Activated T-helper 1 cell treated with anti-CD3 and anti-CD28 coated beads, Interleukin-12 subunit alpha, Interleukin-12 subunit beta, Interleukin-2, Interleukin-4 antibody, amounts not matched to agents 30 ng/mL and 10 ng/mL and 1 ng/mL, durations not matched to agents 14 hours and 24 hours and 36 hours (primary cell): ENCODE data around the gene EXOC6B. TPM values are rescaled to one million over a fixed set of nuclear protein-coding genes. Genes with fewer than 3 reads are reported as not detected.
"Not testable (repeated sequence)": the region's sequence is repeated elsewhere in the genome, so short reads cannot be mapped to it uniquely, and the experiment has no call there.

Experiments
- DNase-seq: peaks from one replicate; pipeline ENCODE4 v3.0.0; 2021; ENCODE audit warnings: low spot score
- H3K27ac Mint-ChIP-seq: one replicate; pipeline ENCODE4 v1.8.0; 2021; ENCODE audit warnings: mild to moderate bottlenecking, mixed read lengths
- H3K27me3 Mint-ChIP-seq: one replicate; pipeline ENCODE4 v1.8.0; 2022; ENCODE audit warnings: mild to moderate bottlenecking, moderate library complexity, mixed read lengths; ENCODE audit not compliant: insufficient read depth
- H3K36me3 Mint-ChIP-seq: one replicate; pipeline ENCODE4 v1.8.0; 2021; ENCODE audit warnings: low read depth, mixed read lengths
- H3K4me1 Mint-ChIP-seq: one replicate; pipeline ENCODE4 v1.8.0; 2021; ENCODE audit warnings: low read depth, mixed read lengths
- H3K4me3 Mint-ChIP-seq: one replicate; pipeline ENCODE4 v1.8.0; 2021; ENCODE audit warnings: mild to moderate bottlenecking, moderate library complexity, mixed read lengths
- H3K9me3 Mint-ChIP-seq: one replicate; pipeline ENCODE4 v1.8.0; 2021; ENCODE audit warnings: mixed read lengths
- intact Hi-C: fragments of 100-400 bp; cut with micrococcal nuclease; formaldehyde crosslinking; loops from one replicate; pipeline ENCODE4 v1.15.1; 2024
- total RNA-seq: library from RNA; stranded (reverse); gene quantifications from 2 replicates; pipeline ENCODE4 v1.2.3, GENCODE V29; 2022

The EXOC6B gene
- total RNA-seq, 1 donor from 2014 or later, result 7.7 TPM

DNA sequence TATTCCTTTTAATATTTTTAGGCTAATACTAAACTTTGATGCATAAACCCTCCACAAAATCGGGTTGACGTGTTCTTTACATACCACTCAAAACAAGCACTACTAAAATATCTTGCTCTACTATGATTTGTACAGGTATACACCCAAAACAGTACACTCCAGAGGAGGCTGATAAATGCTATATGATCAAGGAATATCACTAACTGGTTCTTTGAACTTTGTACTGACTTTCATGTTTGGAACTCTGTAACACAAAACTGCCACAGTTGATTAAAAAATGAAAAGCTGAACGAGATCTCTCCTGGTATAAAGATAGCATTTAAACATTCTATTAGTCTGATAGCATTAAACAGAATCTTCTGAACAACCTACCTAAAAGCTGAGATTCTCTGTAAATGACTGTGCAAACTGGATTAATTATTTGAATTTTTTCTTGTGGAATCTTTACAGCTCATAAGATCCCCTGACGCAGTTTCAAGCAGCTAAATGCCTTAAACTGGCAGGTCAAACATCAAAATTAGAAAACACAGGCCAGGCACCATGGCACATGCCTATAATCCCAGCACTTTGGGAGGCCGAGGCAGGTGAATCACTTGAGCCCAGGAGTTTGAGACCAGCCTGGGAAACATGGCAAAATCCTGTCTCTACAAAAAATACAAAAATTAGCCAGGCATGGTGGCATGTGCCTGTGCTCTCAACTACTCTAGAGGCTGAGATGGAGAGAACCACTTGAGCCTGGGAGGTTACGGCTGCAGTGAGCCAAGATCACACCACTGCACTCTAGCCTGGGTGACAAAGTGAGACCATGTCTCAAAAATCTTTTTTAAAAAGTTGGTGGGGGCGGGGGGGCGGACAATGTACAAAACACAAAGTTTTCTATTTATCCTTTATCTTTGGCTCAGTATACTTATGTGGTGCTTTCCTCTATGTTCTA lies 150.6 kb downstream of the EXOC6B start:
- Mint-ChIP-seq H3K36me3 (no peaks in the 10 kb centered on the region), H3K4me3 (no peak overlapping the region), H3K27me3 (no peaks in the 10 kb centered on the region), H3K4me1 (no peaks in the 10 kb centered on the region), H3K27ac (no peak overlapping the region), H3K9me3 (peaks cover 4% of the 10 kb centered on the region)
- intact Hi-C loops, result no loop called here
- DNase-seq, result no peak

DNA sequence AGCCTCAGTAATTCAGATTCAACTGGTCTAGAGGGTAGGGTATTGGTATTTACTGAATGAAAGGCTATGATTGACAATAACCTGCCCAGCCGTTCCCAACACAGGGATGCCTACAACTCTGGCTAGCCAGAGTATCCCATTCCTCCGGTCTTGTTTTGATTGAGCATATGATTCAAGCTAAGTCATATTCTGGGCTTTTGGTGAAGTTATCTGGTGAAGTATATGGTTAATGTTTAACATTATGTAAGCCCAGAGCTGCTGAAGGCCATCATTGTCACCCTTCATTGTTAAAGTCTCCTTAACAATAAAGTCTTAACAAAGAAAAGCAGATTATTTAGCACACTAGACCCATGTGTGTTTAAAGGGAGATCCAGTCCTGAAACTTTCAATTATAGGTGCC lies 152.6 kb downstream of the EXOC6B start:
- Mint-ChIP-seq H3K4me1 (no peaks in the 10 kb centered on the region), H3K4me3 (no peak overlapping the region), H3K9me3 (peaks cover 6% of the 10 kb centered on the region), H3K27me3 (no peaks in the 10 kb centered on the region), H3K36me3 (no peaks in the 10 kb centered on the region), H3K27ac (no peak overlapping the region)
- intact Hi-C loops, result no loop called here
- no peak for DNase-seq

DNA sequence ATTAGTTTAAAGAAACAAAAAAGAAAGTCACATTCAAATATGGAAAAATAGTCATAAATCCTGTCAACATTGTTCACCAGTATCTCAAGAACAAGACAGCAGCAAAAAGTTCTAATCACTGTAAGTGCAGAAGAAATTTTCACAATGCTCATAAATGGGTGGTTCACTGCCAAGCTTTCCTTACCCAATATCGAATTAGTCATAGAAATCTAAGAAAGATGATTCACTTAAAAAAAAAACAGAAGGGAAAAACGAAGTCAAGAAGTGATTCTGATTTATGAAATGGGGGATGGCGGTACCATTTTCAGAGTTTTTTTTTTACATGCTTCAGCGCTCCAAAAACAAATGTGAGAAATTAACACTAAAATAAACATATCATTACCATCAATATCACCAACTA lies 156.7 kb downstream of the EXOC6B start:
- no peaks in the 10 kb centered on the region for H3K4me1 Mint-ChIP-seq
- H3K9me3 Mint-ChIP-seq, result peaks cover 16% of the 10 kb centered on the region
- intact Hi-C loops, result no loop called here
- no peak for DNase-seq
- H3K27me3 Mint-ChIP-seq, result no peaks in the 10 kb centered on the region
- no peak overlapping the region for H3K4me3 Mint-ChIP-seq
- H3K36me3 Mint-ChIP-seq, result no peaks in the 10 kb centered on the region
- H3K27ac Mint-ChIP-seq, result no peak overlapping the region

DNA sequence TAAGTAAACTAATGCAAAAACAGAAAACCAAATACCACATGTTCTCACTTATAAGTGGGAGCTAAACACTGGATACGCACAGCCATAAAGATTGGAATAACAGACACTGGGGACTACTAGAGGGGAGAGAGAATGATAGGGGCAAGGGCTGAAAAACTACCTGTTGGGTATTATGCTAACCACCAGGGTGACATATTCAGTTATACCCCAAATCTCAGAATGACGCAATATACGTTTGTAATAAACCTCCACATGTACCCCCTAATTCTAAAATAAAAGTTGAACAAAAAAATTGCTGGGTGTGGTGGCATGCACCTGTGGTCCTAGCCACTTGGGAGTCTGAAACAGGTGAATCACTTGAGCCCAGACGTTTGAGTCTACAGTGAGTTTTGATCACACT lies 157.2 kb downstream of the EXOC6B start:
- Mint-ChIP-seq H3K9me3 (peaks cover 16% of the 10 kb centered on the region), H3K36me3 (no peaks in the 10 kb centered on the region), H3K4me3 (no peak overlapping the region), H3K27me3 (no peaks in the 10 kb centered on the region), H3K4me1 (no peaks in the 10 kb centered on the region), H3K27ac (no peak overlapping the region)
- no peak for DNase-seq
- intact Hi-C loops, result no loop called here

DNA sequence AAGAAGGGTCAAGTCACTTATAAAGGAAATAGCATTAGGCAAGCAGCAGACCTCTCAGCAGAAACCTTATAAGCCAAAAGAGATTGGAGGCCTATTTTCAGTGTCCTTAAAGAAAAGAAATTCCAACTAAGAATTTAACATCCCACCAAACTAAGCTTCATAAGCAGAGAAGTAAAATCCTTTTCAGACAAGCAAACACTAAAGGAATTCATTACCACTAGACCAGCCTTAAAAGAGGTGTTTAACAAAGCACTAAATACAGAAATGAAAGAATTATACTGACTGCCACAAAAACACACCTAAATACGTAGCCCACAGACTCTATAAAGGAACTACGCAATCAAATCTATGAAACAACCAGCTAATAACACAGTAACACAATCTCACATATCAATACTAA lies 160.4 kb downstream of the EXOC6B start:
- Mint-ChIP-seq H3K36me3 (no peaks in the 10 kb centered on the region), H3K9me3 (peaks cover 13% of the 10 kb centered on the region), H3K27ac (no peak overlapping the region), H3K4me3 (no peak overlapping the region), H3K27me3 (no peaks in the 10 kb centered on the region), H3K4me1 (no peaks in the 10 kb centered on the region)
- intact Hi-C loops, result no loop called here
- no peak for DNase-seq

DNA sequence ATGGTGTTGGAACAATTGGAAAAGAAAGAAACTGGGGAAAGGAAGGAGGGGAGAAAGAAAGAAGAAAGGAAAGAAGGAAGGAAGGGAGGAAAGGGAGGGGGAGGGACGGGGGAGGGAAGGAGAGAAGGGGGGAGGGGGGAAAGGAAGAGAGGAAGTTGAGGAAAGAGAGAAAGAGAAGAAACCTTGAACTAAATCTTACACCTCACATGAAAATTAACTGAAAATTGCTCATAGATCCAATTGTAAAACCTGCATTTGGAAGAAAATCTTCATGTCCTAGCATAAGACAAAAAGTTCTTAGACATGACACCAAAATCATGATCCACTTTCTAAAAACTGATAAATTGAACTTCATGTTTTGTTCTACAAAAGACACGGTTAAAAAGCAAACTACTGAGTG lies 163.8 kb downstream of the EXOC6B start:
- Mint-ChIP-seq H3K36me3 (no peaks in the 10 kb centered on the region), H3K4me3 (no peak overlapping the region), H3K4me1 (no peaks in the 10 kb centered on the region), H3K9me3 (peaks cover 10% of the 10 kb centered on the region), H3K27ac (no peak overlapping the region), H3K27me3 (no peaks in the 10 kb centered on the region)
- intact Hi-C loops, result no loop called here
- no peak for DNase-seq

DNA sequence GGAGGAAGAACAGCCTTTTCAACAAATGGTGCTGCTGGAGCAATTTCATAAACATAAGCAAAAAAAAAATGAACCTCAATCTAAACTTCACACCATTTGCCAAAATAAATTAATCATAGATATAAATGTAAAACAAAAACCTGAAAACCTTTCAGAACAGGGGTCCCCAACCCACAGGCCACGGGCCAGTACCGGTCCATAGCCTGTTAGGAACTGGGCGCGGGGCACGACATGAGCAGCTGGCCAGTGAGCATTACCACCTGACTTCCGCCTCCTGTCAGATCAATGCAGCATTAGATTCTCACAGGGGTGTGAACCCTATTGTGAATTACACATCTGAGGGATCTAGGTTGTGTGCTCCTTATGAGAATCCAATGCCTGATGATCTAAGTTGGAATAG lies 176.0 kb downstream of the EXOC6B start:
- intact Hi-C loops, result no loop called here
- no peak overlapping the region for H3K4me3 Mint-ChIP-seq
- H3K9me3 Mint-ChIP-seq, result peaks cover 10% of the 10 kb centered on the region
- no peak overlapping the region for H3K27ac Mint-ChIP-seq
- DNase-seq, result no peak
- no peaks in the 10 kb centered on the region for H3K36me3 Mint-ChIP-seq
- no peaks in the 10 kb centered on the region for H3K4me1 Mint-ChIP-seq
- H3K27me3 Mint-ChIP-seq, result no peaks in the 10 kb centered on the region

DNA sequence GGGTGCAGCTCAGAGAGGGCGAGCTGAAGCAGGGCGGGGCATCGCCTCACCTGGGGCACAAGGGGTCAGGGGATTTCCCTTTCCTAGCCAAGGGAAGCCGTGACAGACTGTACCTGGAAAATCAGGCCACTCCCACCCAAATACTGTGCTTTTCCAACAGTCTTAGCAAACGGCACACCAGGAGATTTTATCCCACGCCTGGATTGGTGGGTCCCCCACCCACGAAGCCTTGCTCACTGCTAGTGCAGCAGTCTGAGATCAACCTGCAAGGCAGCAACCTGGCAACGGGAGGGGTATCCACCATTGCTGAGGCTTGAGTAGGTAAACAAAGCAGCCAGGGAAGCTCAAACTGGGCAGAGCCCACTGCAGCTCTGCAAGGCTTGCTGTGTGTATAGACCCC lies 184.6 kb downstream of the EXOC6B start:
- intact Hi-C loops, DNase-seq, H3K4me3 Mint-ChIP-seq, H3K4me1 Mint-ChIP-seq, H3K27me3 Mint-ChIP-seq, H3K27ac Mint-ChIP-seq, H3K36me3 Mint-ChIP-seq: not testable (repeated sequence)
- H3K9me3 Mint-ChIP-seq, result peaks cover 21% of the 10 kb centered on the region

DNA sequence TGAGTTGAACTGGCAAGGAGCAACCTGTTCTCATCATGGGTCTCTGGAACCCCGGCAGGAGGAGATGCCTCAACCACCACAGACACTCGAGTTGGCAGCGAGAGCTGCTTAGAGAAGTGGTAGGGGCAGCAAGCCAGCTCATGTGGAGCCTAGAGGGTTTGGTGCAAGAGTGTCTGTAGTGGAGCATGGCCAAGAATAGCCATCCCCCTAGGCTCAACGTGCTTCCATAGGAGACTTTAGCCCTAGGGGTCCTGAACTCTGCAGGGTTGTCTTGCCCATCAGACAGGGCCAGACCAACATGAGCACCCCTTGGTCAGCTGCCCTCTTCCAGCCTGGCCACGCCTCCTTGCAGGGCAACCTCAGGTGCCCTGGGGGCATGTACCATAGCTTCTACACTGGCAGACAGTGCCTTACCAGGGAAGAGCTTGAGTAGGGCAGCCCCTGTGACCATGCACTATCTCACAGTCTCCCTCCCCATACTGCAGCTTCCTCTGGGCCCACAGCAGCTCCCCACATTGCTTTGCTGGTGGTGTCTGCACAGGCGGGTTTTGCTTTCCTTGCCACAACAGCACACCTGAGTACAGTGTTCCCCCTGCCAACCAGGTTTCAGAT lies 187.1 kb downstream of the EXOC6B start:
- H3K4me3 Mint-ChIP-seq, result no peak overlapping the region
- intact Hi-C loops, result no loop called here
- H3K9me3 Mint-ChIP-seq, result peaks cover 8% of the 10 kb centered on the region
- peaks cover 2% of the 10 kb centered on the region for H3K27me3 Mint-ChIP-seq
- H3K4me1 Mint-ChIP-seq, result no peaks in the 10 kb centered on the region
- no peak for DNase-seq
- H3K27ac Mint-ChIP-seq, result no peak overlapping the region
- H3K36me3 Mint-ChIP-seq, result no peaks in the 10 kb centered on the region

DNA sequence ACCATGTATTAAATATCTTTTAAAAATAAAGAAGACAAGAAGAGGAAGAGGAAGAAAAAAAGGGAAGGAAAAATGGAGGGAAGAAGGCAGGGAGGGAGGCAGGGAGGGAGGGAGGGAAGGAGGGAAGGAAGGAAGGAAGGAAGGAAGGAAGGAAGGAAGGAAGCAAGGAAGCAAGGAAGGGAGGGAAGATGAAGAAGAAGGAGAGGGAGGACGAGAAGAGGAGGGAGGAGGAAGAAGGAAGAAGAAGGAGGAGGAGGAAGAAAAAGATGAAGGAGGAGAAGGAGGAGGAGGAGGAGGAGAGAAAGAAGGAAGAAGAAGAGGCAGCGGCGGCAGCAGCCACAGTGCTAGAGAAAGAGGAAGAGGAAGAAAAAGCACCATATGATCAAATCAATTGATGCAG lies 189.6 kb downstream of the EXOC6B start:
- H3K4me1 Mint-ChIP-seq, result no peaks in the 10 kb centered on the region
- no peaks in the 10 kb centered on the region for H3K36me3 Mint-ChIP-seq
- peaks cover 8% of the 10 kb centered on the region for H3K9me3 Mint-ChIP-seq
- no peak overlapping the region for H3K4me3 Mint-ChIP-seq
- intact Hi-C loops, result no loop called here
- H3K27ac Mint-ChIP-seq, result no peak overlapping the region
- peaks cover 2% of the 10 kb centered on the region for H3K27me3 Mint-ChIP-seq
- DNase-seq, result no peak

DNA sequence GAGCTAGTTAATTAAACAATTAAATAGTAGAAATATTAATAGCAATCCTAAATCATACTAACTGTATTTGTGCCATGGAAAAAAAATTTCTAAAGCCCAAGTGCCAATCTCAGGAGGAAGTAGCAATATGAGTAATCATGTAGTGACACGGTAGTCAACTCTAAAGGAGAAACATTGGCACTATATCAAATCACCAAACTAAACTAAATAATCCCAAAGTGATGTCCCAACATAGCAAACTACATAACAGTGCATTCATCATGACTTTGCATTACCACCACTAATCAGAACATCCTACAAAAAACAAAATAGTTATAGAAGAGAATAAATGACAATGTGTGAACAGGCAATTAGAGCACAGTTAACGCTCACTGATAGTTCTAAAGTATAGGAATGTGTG lies 195.1 kb downstream of the EXOC6B start:
- intact Hi-C loops, result no loop called here
- Mint-ChIP-seq H3K27ac (no peak overlapping the region), H3K9me3 (no peaks in the 10 kb centered on the region), H3K4me3 (no peak overlapping the region), H3K4me1 (no peaks in the 10 kb centered on the region), H3K27me3 (peaks cover 2% of the 10 kb centered on the region), H3K36me3 (no peaks in the 10 kb centered on the region)
- DNase-seq, result no peak

DNA sequence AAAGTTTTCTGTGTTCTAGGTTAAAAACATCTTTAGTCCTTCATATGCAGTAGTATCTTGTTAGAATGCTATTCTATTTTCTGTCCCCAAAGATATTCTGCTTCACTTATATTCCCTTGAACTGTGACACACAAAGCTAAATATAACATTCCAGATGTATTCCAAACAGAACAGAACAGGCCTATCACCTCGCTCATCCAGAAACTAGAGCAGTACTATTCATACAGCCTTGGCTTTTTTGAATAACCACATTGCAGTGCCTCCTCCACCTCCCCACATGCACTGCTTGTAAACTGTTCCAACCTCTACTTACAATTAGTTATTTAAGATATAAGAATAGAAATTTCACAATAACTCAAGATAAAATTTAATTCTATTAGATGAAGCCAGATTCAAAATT lies 196.8 kb downstream of the EXOC6B start:
- intact Hi-C loops, result no loop called here
- Mint-ChIP-seq H3K27ac (no peak overlapping the region), H3K4me3 (no peak overlapping the region), H3K9me3 (no peaks in the 10 kb centered on the region), H3K27me3 (no peaks in the 10 kb centered on the region), H3K36me3 (no peaks in the 10 kb centered on the region), H3K4me1 (no peaks in the 10 kb centered on the region)
- DNase-seq, result no peak

DNA sequence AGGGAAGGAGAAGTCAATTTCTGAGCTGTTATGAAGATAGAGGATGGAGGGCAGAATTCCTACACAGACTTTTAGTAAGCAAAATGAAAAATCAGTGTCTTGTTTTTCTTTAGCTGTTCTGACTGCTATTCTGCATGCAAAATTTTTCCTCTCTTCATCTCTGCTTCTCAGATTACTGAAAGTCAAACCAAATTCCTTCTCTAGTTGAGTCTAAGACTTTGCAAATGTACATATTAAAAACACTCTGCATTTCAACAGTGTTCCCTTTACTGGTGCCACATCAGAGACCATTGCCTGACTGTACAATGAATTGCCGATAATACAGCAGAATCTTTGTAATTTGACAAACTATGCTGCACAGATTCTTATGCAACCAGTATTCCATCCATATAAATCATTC lies 198.8 kb downstream of the EXOC6B start:
- H3K36me3 Mint-ChIP-seq, result no peaks in the 10 kb centered on the region
- H3K4me3 Mint-ChIP-seq, result no peak overlapping the region
- H3K27me3 Mint-ChIP-seq, result no peaks in the 10 kb centered on the region
- intact Hi-C loops, result no loop called here
- DNase-seq, result no peak
- no peaks in the 10 kb centered on the region for H3K9me3 Mint-ChIP-seq
- H3K4me1 Mint-ChIP-seq, result no peaks in the 10 kb centered on the region
- H3K27ac Mint-ChIP-seq, result no peak overlapping the region
